Neutrophil (primary cell): Measurements from ENCODE around the gene MIER2.

Experiments
- H3K27ac ChIP-seq: fragments of 200-600 bp; sonication (generic); 2 replicates; pipeline ENCODE4 v1.5.1; 2016; ENCODE audit warnings: mild to moderate bottlenecking, moderate library complexity
- H3K27me3 ChIP-seq: fragments of 200-600 bp; sonication (generic); 2 replicates; pipeline ENCODE4 v1.6.0; 2016; ENCODE audit warnings: mild to moderate bottlenecking
- H3K36me3 ChIP-seq: fragments of 200-600 bp; sonication (generic); 2 replicates; pipeline ENCODE4 v1.5.1; 2017
- H3K4me1 ChIP-seq, 2 experiments: fragments of 200-600 bp in 1 of 2; sonication (generic) in 1 of 2; 1 replicate in 1 of 2; 2 replicates in 1 of 2; pipeline versions ENCODE4 v1.5.1 to v1.6.1; 2013 to 2016; ENCODE audit warnings: low read depth in 1 of 2, low read length in 1 of 2, mild to moderate bottlenecking in 1 of 2, moderate library complexity in 1 of 2; ENCODE audit not compliant: control insufficient read depth in 1 of 2, insufficient read depth in 1 of 2
- H3K4me3 ChIP-seq, 2 experiments: fragments of 200-600 bp in 1 of 2; sonication (generic) in 1 of 2; 1 replicate in 1 of 2; 2 replicates in 1 of 2; pipeline ENCODE4 v1.5.1; 2013 to 2016; ENCODE audit warnings: low read depth in 1 of 2, low read length in 1 of 2, mild to moderate bottlenecking in 1 of 2, moderate library complexity in 1 of 2
- H3K9me3 ChIP-seq: fragments of 200-600 bp; sonication (generic); 2 replicates; pipeline ENCODE4 v1.5.1; 2016
- CTCF ChIP-seq: fragments of 200-600 bp; sonication (generic); IDR thresholded peaks from 2 replicates; pipeline ENCODE4 v1.5.1; 2016; ENCODE audit warnings: antibody characterized with exemption

The MIER2 gene

DNA sequence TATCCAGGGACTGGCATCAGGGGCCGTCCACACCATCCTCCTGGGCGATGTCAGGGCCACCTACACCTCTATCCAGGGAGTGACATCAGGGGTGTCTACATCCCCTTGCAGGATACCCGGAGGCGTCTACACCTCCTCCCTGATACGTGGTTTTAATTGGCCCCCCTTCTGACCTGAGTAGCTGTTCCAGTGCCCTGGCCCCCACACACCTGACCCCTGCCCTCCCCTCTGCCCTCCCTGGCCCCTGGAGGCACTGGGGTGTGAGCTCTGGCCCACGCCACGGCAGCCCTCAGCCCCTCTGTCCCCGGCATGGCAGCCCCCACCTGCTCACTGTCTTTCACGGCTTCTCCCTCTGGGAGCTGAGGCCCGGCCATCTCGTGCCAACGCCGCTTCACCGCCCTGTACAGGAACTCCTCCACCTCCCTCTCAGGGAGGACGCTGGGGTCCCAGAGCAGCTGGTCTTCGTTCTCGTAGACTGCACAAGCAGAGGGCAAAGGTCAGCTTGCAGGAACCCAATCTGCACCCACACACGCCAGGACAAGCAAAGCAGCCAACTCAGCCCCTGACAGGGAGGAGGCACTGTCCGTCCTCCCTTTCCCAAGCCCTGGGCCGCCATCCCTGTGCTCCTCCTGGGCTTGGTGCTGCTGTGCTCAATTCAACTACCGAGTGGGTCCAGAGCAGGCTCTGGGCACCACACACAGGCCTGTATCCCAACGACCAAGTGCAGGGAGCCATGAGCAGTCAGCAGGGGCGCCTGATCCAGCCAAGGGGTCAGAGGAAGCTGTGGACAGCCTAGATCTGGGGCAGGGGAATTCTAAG lies 31.2 kb downstream of the MIER2 start:
- Histone ChIP-seq H3K9me3 (no peaks in the 10 kb centered on the region), H3K27me3 (no peaks in the 10 kb centered on the region), H3K4me1 (no peaks in the 10 kb centered on the region), H3K4me3 (no peak overlapping the region), H3K27ac (no peak overlapping the region), H3K36me3 (no peaks in the 10 kb centered on the region)
- TF ChIP-seq CTCF = no peak

- H3K4me1 ChIP-seq = no peaks in the 10 kb centered on the region
- no peak for TF ChIP-seq CTCF
- no peak overlapping the region for H3K27ac ChIP-seq
- H3K36me3 ChIP-seq = no peaks in the 10 kb centered on the region
- H3K27me3 ChIP-seq = no peaks in the 10 kb centered on the region
- H3K9me3 ChIP-seq = no peaks in the 10 kb centered on the region
- H3K4me3 ChIP-seq = no peak overlapping the region
Observed at GRCh38 chr19:311813-312261, 32.8 kb downstream of the MIER2 start.

- no peak for TF ChIP-seq CTCF
- no peaks in the 10 kb centered on the region for H3K9me3 ChIP-seq
- H3K27me3 ChIP-seq = no peaks in the 10 kb centered on the region
- H3K27ac ChIP-seq = no peak overlapping the region
- no peak overlapping the region for H3K4me3 ChIP-seq
- H3K36me3 ChIP-seq = no peaks in the 10 kb centered on the region
- H3K4me1 ChIP-seq = no peaks in the 10 kb centered on the region
Observed at GRCh38 chr19:310781-311496, 33.7 kb downstream of the MIER2 start.

DNA sequence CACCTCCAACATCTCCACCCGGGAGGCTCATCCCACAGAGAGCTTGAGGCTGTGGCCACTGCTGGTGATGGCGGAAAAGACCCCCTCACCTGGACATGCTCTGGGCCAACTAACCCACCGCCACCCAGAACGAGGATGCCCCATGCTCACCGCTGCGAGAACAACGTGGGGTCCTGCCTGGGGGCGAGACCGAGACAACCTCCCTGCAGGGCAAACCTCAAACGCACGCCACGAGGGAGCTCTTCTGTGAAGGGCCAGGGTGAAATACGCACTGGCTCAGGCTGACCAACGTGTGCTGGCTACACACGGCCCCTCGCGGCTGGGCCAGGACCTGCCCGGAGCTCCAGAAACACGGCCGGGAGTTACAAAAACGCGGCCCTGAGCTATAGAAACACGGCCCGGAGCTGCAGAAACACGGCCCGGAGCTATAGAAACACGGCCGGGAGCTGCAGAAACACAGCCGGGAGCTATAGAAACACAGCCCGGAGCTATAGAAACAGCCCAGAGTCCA lies 34.4 kb downstream of the MIER2 start:
- Histone ChIP-seq H3K4me3 (no peak overlapping the region), H3K4me1 (no peaks in the 10 kb centered on the region), H3K27ac (no peak overlapping the region), H3K36me3 (no peaks in the 10 kb centered on the region), H3K9me3 (no peaks in the 10 kb centered on the region), H3K27me3 (no peaks in the 10 kb centered on the region)
- no peak for TF ChIP-seq CTCF

- no peak for TF ChIP-seq CTCF
- no peaks in the 10 kb centered on the region for H3K4me1 ChIP-seq
- H3K27me3 ChIP-seq = no peaks in the 10 kb centered on the region
- H3K4me3 ChIP-seq = no peak overlapping the region
- no peak overlapping the region for H3K27ac ChIP-seq
- H3K36me3 ChIP-seq = no peaks in the 10 kb centered on the region
- no peaks in the 10 kb centered on the region for H3K9me3 ChIP-seq
Observed at GRCh38 chr19:309206-309565, 35.4 kb downstream of the MIER2 start.
